HEK293 (cell line): ENCODE measurements around the gene EXOC3.

Experiments
- CTCF ChIA-PET: fragments of 350-600 bp; formaldehyde crosslinking; extraction: SDS; loops from one replicate; lab custom pipeline; 2021; ENCODE audit warnings: antibody characterized with exemption; lab: Yijun Ruan, JAX
- POLR2A ChIA-PET: fragments of 300-600 bp; formaldehyde crosslinking; extraction: SDS; loops from one replicate; lab custom pipeline; 2020; ENCODE audit warnings: antibody characterized with exemption, inconsistent platforms; lab: Yijun Ruan, JAX
- H3K27ac ChIP-seq: fragments of 200-500 bp; sonication (Bioruptor generic); 2 replicates; pipeline ENCODE4 v1.5.1; 2014; ENCODE audit warnings: low read depth, low read length, control low read depth, inconsistent platforms; ENCODE audit errors: extremely low read depth
- H3K36me3 ChIP-seq, 2 experiments: fragments of 200-500 bp in 1 of 2; sonication (Bioruptor generic) in 1 of 2; 1 replicate in 1 of 2; 2 replicates in 1 of 2; pipeline ENCODE4 v1.5.1; 2014 to 2017; ENCODE audit warnings: inconsistent platforms in 2 of 2, low read length in 2 of 2; ENCODE audit not compliant: control insufficient read depth in 2 of 2, insufficient read depth in 1 of 2
- H3K4me1 ChIP-seq: fragments of 200-500 bp; sonication (Bioruptor generic); 2 replicates; pipeline ENCODE4 v1.5.1; 2014; ENCODE audit warnings: mild to moderate bottlenecking, low read length, inconsistent platforms; ENCODE audit not compliant: control insufficient read depth, insufficient read depth
- H3K4me3 ChIP-seq: 2 replicates; pipeline ENCODE4 v1.5.1; 2011; ENCODE audit warnings: low read depth, mild to moderate bottlenecking, control low read depth, low read length, moderate library complexity
- H3K9me3 ChIP-seq: fragments of 200-500 bp; sonication (Bioruptor generic); 2 replicates; pipeline ENCODE4 v1.5.1; 2014; ENCODE audit warnings: low read depth, low read length, inconsistent platforms; ENCODE audit not compliant: control insufficient read depth, insufficient read depth
- AEBP2 ChIP-seq: fragments of 450-650 bp; formaldehyde crosslinking; IDR thresholded peaks from 2 replicates; pipeline ENCODE4 v1.5.1; 2016; ENCODE audit warnings: missing biosample characterization, missing genetic modification characterization, borderline replicate concordance
- BCL11B ChIP-seq: fragments of 450-650 bp; formaldehyde crosslinking; IDR thresholded peaks from 2 replicates; pipeline ENCODE4 v1.5.1; 2016; ENCODE audit warnings: low read depth, missing biosample characterization, missing genetic modification characterization
- ELK4 ChIP-seq: IDR thresholded peaks from 2 replicates; pipeline ENCODE4 v1.6.1; 2011; ENCODE audit warnings: mild to moderate bottlenecking, low read depth, low read length, borderline replicate concordance
- HIC1 ChIP-seq: fragments of 450-650 bp; formaldehyde crosslinking; IDR thresholded peaks from 2 replicates; pipeline ENCODE4 v1.5.1; 2016; ENCODE audit warnings: missing biosample characterization, missing genetic modification characterization
- HOXC10 ChIP-seq: sonication (generic); formaldehyde crosslinking; IDR thresholded peaks from 2 replicates; pipeline ENCODE4 v1.8.1; 2023; ENCODE audit warnings: mild to moderate bottlenecking, missing genetic modification reagents
- MEIS1 ChIP-seq: sonication (generic); formaldehyde crosslinking; IDR thresholded peaks from 2 replicates; pipeline ENCODE4 v1.8.1; 2022; ENCODE audit warnings: missing genetic modification reagents, mild to moderate bottlenecking, borderline replicate concordance
- PRDM4 ChIP-seq: fragments of 450-650 bp; formaldehyde crosslinking; IDR thresholded peaks from 2 replicates; pipeline ENCODE4 v1.5.1; 2017; ENCODE audit warnings: missing biosample characterization, missing genetic modification characterization
- SP2 ChIP-seq: fragments of 450-650 bp; formaldehyde crosslinking; IDR thresholded peaks from 2 replicates; pipeline ENCODE4 v1.5.1; 2016; ENCODE audit warnings: missing biosample characterization, missing genetic modification characterization
- YY1 ChIP-seq: fragments of 450-650 bp; formaldehyde crosslinking; IDR thresholded peaks from 2 replicates; pipeline ENCODE4 v1.5.1; 2018; ENCODE audit warnings: missing biosample characterization, missing genetic modification characterization
- ZBTB26 ChIP-seq: fragments of 450-650 bp; formaldehyde crosslinking; optimal IDR thresholded peaks from 2 replicates; pipeline ENCODE3; 2016; ENCODE audit warnings: missing biosample characterization, mild to moderate bottlenecking, missing genetic modification characterization
- ZNF114 ChIP-seq: fragments of 450-650 bp; formaldehyde crosslinking; IDR thresholded peaks from 2 replicates; pipeline ENCODE4 v1.5.0; 2017; ENCODE audit warnings: missing biosample characterization, missing genetic modification characterization
- ZNF121 ChIP-seq: fragments of 450-650 bp; formaldehyde crosslinking; IDR thresholded peaks from 2 replicates; pipeline ENCODE4 v1.5.1; 2016; ENCODE audit warnings: missing biosample characterization, missing genetic modification characterization
- ZNF133 ChIP-seq: fragments of 450-650 bp; formaldehyde crosslinking; IDR thresholded peaks from 2 replicates; pipeline ENCODE4 v1.5.1; 2016; ENCODE audit warnings: missing biosample characterization, missing genetic modification characterization
- ZNF138 ChIP-seq: fragments of 450-650 bp; formaldehyde crosslinking; IDR thresholded peaks from 2 replicates; pipeline ENCODE4 v1.5.1; 2016; ENCODE audit warnings: missing biosample characterization, missing genetic modification characterization, borderline replicate concordance
- ZNF146 ChIP-seq: fragments of 450-650 bp; formaldehyde crosslinking; IDR thresholded peaks from 2 replicates; pipeline ENCODE4 v1.5.1; 2016; ENCODE audit warnings: missing biosample characterization, missing genetic modification characterization
- ZNF423 ChIP-seq: fragments of 450-650 bp; formaldehyde crosslinking; IDR thresholded peaks from 2 replicates; pipeline ENCODE4 v1.5.1; 2016; ENCODE audit warnings: missing biosample characterization, missing genetic modification characterization
- ZNF571 ChIP-seq: fragments of 450-650 bp; formaldehyde crosslinking; IDR thresholded peaks from 2 replicates; pipeline ENCODE4 v1.5.0; 2017; ENCODE audit warnings: missing biosample characterization, missing genetic modification characterization

Gene EXOC3

GRCh38 chr5:511476-511875 lies 68.5 kb downstream of the EXOC3 start:
- ChIA-PET POLR2A (no interaction called here), CTCF (interaction anchor here (0.7 to 0.9 kb wide), 3 partner anchors 9 to 195 kb away, joined by 3 to 4 read pairs (median 3); no protein-coding TSS in a partner anchor)
- TF ChIP-seq ELK4 (no peak), YY1 (tag by site-specific recombination) (no peak), SP2 (tag by site-specific recombination) (no peak), HIC1 (no peak), ZNF121 (tag by site-specific recombination) (no peak), ZNF571 (tag by site-specific recombination) (no peak), ZNF133 (tag by site-specific recombination) (no peak), ZNF138 (tag by site-specific recombination) (no peak), BCL11B (tag by site-specific recombination) (no peak), HOXC10 (CRISPR knock-in tag) (no peak), ZNF114 (no peak), MEIS1 (CRISPR knock-in tag) (no peak), ZNF423 (tag by site-specific recombination) (no peak), AEBP2 (no peak), ZNF146 (tag by site-specific recombination) (no peak), PRDM4 (tag by site-specific recombination) (no peak), ZBTB26 (no peak)
- H3K4me3 ChIP-seq, result no peak overlapping the region
- H3K36me3 ChIP-seq, result no peaks in the 10 kb centered on the region
- no peaks in the 10 kb centered on the region for H3K4me1 ChIP-seq
- H3K27ac ChIP-seq, result no peak overlapping the region
- no peaks in the 10 kb centered on the region for H3K9me3 ChIP-seq
